HCT116 (cell line): ENCODE results near the gene TRIOBP. TPM values are rescaled to one million over a fixed set of nuclear protein-coding genes. Genes with fewer than 3 reads are reported as not detected.

Experiments
- ATAC-seq: fragments of 200-7000 bp; cut with Tn5 transposase; 2 replicates; pipeline ENCODE4 v1.9.1; 2020; ENCODE audit warnings: mild to moderate bottlenecking, moderate library complexity
- BruUV-seq: library from RNA; stranded (reverse); fragments of 400-500 nt; replicated peaks from 2 replicates; lab custom pipeline; 2021; lab: Mats Ljungman, UMichigan
- CTCF ChIA-PET: fragments of 300-600 bp; sonication (Branson Sonifier 250); formaldehyde crosslinking; loops from one replicate; lab custom pipeline; 2021; ENCODE audit warnings: antibody characterized with exemption; lab: Charles Lee
- POLR2A ChIA-PET: fragments of 300-600, 350-600 bp; sonication (Branson Sonifier 250); formaldehyde crosslinking; loops from one replicate; lab custom pipeline; 2021; ENCODE audit warnings: antibody characterized with exemption; lab: Charles Lee
- RAD21 ChIA-PET, 2 experiments: fragments of 300-600 bp; sonication (Branson Sonifier 250); formaldehyde crosslinking; loops; one replicate each; lab custom pipeline; 2023; ENCODE audit warnings: low total read pairs in 2 of 2; ENCODE audit not compliant: uncharacterized antibody in 2 of 2, unreplicated experiment in 2 of 2, low non-redundant PET in 1 of 2; lab: Charles Lee
- DNase-seq: peaks from one replicate; pipeline ENCODE4 v3.0.0-alpha.2; 2010; ENCODE audit warnings: low read depth, low spot score
- H2AFZ ChIP-seq: fragments of 200-600 bp; shearing (Covaris generic), sonication (generic); 2 replicates; pipeline ENCODE4 v1.6.1; 2017; ENCODE audit warnings: low read depth, mixed run types, mixed read lengths, antibody characterized with exemption, low read length; ENCODE audit not compliant: poor library complexity, severe bottlenecking
- H3K27ac ChIP-seq: 2 replicates; pipeline ENCODE4 v1.5.1; 2012; ENCODE audit warnings: low read depth, low read length
- H3K27me3 ChIP-seq: fragments of 200-600 bp; sonication (generic); 2 replicates; pipeline ENCODE4 v1.6.1; 2016; ENCODE audit warnings: mixed run types, low read length, mixed read lengths; ENCODE audit not compliant: insufficient read depth
- H3K36me3 ChIP-seq, 2 experiments: fragments of 200-500 bp in 1 of 2; fragments of 200-600 bp in 1 of 2; sonication (Bioruptor generic) in 1 of 2; sonication (generic) in 1 of 2; 2 replicates each; pipeline versions ENCODE4 v1.5.1 to v1.6.1; 2014 to 2016; ENCODE audit warnings: low read length in 2 of 2, inconsistent platforms in 1 of 2, mixed read lengths in 1 of 2, mixed run types in 1 of 2; ENCODE audit not compliant: insufficient read depth in 2 of 2, control insufficient read depth in 1 of 2
- H3K4me1 ChIP-seq, 2 experiments: fragments of 200-600 bp in 1 of 2; sonication (generic) in 1 of 2; 2 replicates each; pipeline versions ENCODE4 v1.5.1 to v1.6.1; 2012 to 2017; ENCODE audit warnings: low read length in 2 of 2, inconsistent platforms in 1 of 2, mild to moderate bottlenecking in 1 of 2, mixed read lengths in 1 of 2, mixed run types in 1 of 2, moderate library complexity in 1 of 2; ENCODE audit not compliant: insufficient read depth in 2 of 2, control insufficient read depth in 1 of 2
- H3K4me2 ChIP-seq: fragments of 200-600 bp; sonication (generic); 2 replicates; pipeline ENCODE4 v1.6.1; 2017; ENCODE audit warnings: mixed run types, low read length, mixed read lengths
- H3K4me3 ChIP-seq, 2 experiments: fragments of 200-600 bp in 1 of 2; sonication (generic) in 1 of 2; replicated peaks in 1 of 2; 2 replicates each; pipeline ENCODE4 v1.5.1; 2011 to 2016; ENCODE audit warnings: low read length in 2 of 2, control low read depth in 1 of 2, low read depth in 1 of 2, mild to moderate bottlenecking in 1 of 2, mixed read lengths in 1 of 2, mixed run types in 1 of 2
- H3K79me2 ChIP-seq: fragments of 200-600 bp; sonication (generic); 2 replicates; pipeline ENCODE4 v1.6.1; 2017; ENCODE audit warnings: mild to moderate bottlenecking, mixed run types, low read length, moderate library complexity, mixed read lengths; ENCODE audit not compliant: insufficient read depth
- H3K9ac ChIP-seq: fragments of 200-600 bp; sonication (generic); 2 replicates; pipeline ENCODE4 v1.6.1; 2016; ENCODE audit warnings: low read length, mixed read lengths
- H3K9me2 ChIP-seq: fragments of 200-600 bp; sonication (generic), shearing (Covaris generic); 2 replicates; pipeline ENCODE4 v1.6.1; 2017; ENCODE audit warnings: mixed run types, mild to moderate bottlenecking, moderate library complexity; ENCODE audit not compliant: insufficient read depth
- H3K9me3 ChIP-seq, 2 experiments: fragments of 200-500 bp in 1 of 2; fragments of 200-600 bp in 1 of 2; sonication (Bioruptor generic) in 1 of 2; sonication (generic) in 1 of 2; 2 replicates each; pipeline ENCODE4 v1.6.1; 2014 to 2017; ENCODE audit warnings: low read length in 2 of 2, mixed read lengths in 2 of 2, inconsistent platforms in 1 of 2, low read depth in 1 of 2, mild to moderate bottlenecking in 1 of 2, mixed run types in 1 of 2, moderate library complexity in 1 of 2; ENCODE audit not compliant: control insufficient read depth in 1 of 2, insufficient read depth in 1 of 2
- H4K20me1 ChIP-seq: fragments of 200-600 bp; sonication (generic), shearing (Covaris generic); 2 replicates; pipeline ENCODE4 v1.6.1; 2017; ENCODE audit warnings: mixed run types, mild to moderate bottlenecking, moderate library complexity; ENCODE audit not compliant: insufficient read depth
- CEBPB ChIP-seq: IDR thresholded peaks from 2 replicates; pipeline ENCODE4 v1.6.1; 2012; ENCODE audit warnings: low read depth
- EGR1 ChIP-seq: IDR thresholded peaks from 2 replicates; pipeline ENCODE4 v1.6.1; 2012; ENCODE audit warnings: low read depth
- EZH2 ChIP-seq: fragments of 200-600 bp; sonication (generic); IDR thresholded peaks from 2 replicates; pipeline ENCODE4 v1.6.1; 2017; ENCODE audit warnings: antibody characterized with exemption, mixed run types
- JUND ChIP-seq: IDR thresholded peaks from 2 replicates; pipeline ENCODE4 v1.6.1; 2012
- MAX ChIP-seq: IDR thresholded peaks from 2 replicates; pipeline ENCODE4 v1.6.1; 2012
- POLR2A ChIP-seq: IDR thresholded peaks from 2 replicates; pipeline ENCODE4 v1.7.0; 2011; ENCODE audit warnings: borderline replicate concordance; ENCODE audit not compliant: insufficient read depth, insufficient read length; ENCODE audit errors: extremely low read depth
- RAD21 ChIP-seq: IDR thresholded peaks from 2 replicates; pipeline ENCODE4 v1.6.1; 2012; ENCODE audit warnings: low read depth, mild to moderate bottlenecking
- SP1 ChIP-seq: IDR thresholded peaks from 2 replicates; pipeline ENCODE4 v1.6.1; 2012; ENCODE audit warnings: low read depth
- TCF7L2 ChIP-seq: IDR thresholded peaks from 2 replicates; pipeline ENCODE4 v1.7.0; 2011; ENCODE audit warnings: borderline replicate concordance, inconsistent platforms; ENCODE audit not compliant: insufficient read depth, insufficient read length; ENCODE audit errors: extremely low read depth
- intact Hi-C: fragments of 100-400 bp; cut with micrococcal nuclease; formaldehyde crosslinking; loops from 2 replicates; pipeline ENCODE4 v1.10.0; 2022
- total RNA-seq: library from RNA; stranded (reverse); gene quantifications from one replicate; pipeline ENCODE4 v1.2.1, GENCODE V29; 2021; ENCODE audit not compliant: unreplicated experiment
- TF ChIP-seq, protein P1 (sequence below): IDR thresholded peaks from 2 replicates; pipeline ENCODE4 v1.6.1; 2012; ENCODE audit warnings: low read depth
- TF ChIP-seq, protein P2 (sequence below), 3 experiments: fragments of 200-600 bp in 1 of 3; sonication (generic) in 1 of 3; IDR thresholded peaks in 2 of 3; conservative IDR thresholded peaks in 1 of 3; 2 replicates each; pipeline ENCODE4 v1.5.1; 2012 to 2017; ENCODE audit warnings: low read depth in 2 of 3, low read length in 2 of 3, antibody characterized with exemption in 1 of 3, borderline replicate concordance in 1 of 3, control low read depth in 1 of 3, mild to moderate bottlenecking in 1 of 3, mixed read lengths in 1 of 3, mixed run types in 1 of 3, moderate library complexity in 1 of 3; ENCODE audit not compliant: insufficient read depth in 1 of 3
- TF ChIP-seq, protein P3 (sequence below): IDR thresholded peaks from 2 replicates; pipeline ENCODE4 v1.6.1; 2011; ENCODE audit warnings: mild to moderate bottlenecking, low read length, moderate library complexity; ENCODE audit not compliant: insufficient replicate concordance; ENCODE audit errors: extremely low read depth

TRIOBP gene
- total RNA-seq, 1 experiment from 2014 or later = 244 TPM

GRCh38 chr22:37660709-37661045 is 36.2 kb upstream of the TRIOBP start:
- no TSS peak for BruUV-seq
- Histone ChIP-seq H4K20me1 (no peaks in the 10 kb centered on the region), H3K36me3 (peaks cover 4 to 15% of the 10 kb centered on the region in 2 experiments; a peak in 1 of 4 replicates), H3K79me2 (peaks cover 55% of the 10 kb centered on the region), H3K9ac (no peak overlapping the region), H2AFZ (no peak overlapping the region), H3K27me3 (no peaks in the 10 kb centered on the region), H3K27ac (no peak overlapping the region; the same call in 1 of the 2 replicates), H3K4me1 (peaks cover 11 to 30% of the 10 kb centered on the region in 2 experiments; a peak in 3 of 4 replicates), H3K4me2 (peak overlapping the region; percentile 97), H3K4me3 (no peak overlapping the region), H3K9me2 (no peaks in the 10 kb centered on the region), H3K9me3 (no peaks in the 10 kb centered on the region)
- ChIA-PET CTCF (interaction anchor here (1.4 to 2.2 kb wide), 2 partner anchors 21 to 131 kb away, joined by 4 to 11 read pairs; no protein-coding TSS in a partner anchor), POLR2A (interaction anchor here (4.5 kb wide), 1 partner anchor 15 kb away, joined by 23 read pairs; the partner anchor contains the start of gene LGALS1), RAD21 (no interaction called here)
- TF ChIP-seq, protein P1, sequence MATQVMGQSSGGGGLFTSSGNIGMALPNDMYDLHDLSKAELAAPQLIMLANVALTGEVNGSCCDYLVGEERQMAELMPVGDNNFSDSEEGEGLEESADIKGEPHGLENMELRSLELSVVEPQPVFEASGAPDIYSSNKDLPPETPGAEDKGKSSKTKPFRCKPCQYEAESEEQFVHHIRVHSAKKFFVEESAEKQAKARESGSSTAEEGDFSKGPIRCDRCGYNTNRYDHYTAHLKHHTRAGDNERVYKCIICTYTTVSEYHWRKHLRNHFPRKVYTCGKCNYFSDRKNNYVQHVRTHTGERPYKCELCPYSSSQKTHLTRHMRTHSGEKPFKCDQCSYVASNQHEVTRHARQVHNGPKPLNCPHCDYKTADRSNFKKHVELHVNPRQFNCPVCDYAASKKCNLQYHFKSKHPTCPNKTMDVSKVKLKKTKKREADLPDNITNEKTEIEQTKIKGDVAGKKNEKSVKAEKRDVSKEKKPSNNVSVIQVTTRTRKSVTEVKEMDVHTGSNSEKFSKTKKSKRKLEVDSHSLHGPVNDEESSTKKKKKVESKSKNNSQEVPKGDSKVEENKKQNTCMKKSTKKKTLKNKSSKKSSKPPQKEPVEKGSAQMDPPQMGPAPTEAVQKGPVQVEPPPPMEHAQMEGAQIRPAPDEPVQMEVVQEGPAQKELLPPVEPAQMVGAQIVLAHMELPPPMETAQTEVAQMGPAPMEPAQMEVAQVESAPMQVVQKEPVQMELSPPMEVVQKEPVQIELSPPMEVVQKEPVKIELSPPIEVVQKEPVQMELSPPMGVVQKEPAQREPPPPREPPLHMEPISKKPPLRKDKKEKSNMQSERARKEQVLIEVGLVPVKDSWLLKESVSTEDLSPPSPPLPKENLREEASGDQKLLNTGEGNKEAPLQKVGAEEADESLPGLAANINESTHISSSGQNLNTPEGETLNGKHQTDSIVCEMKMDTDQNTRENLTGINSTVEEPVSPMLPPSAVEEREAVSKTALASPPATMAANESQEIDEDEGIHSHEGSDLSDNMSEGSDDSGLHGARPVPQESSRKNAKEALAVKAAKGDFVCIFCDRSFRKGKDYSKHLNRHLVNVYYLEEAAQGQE = no peak
- TF ChIP-seq EGR1 (no peak), RAD21 (no peak), MAX (no peak), CEBPB (no peak), EZH2 (no peak), POLR2A (no peak), TCF7L2 (no peak), SP1 (no peak), JUND (no peak)
- TF ChIP-seq, protein P2, sequence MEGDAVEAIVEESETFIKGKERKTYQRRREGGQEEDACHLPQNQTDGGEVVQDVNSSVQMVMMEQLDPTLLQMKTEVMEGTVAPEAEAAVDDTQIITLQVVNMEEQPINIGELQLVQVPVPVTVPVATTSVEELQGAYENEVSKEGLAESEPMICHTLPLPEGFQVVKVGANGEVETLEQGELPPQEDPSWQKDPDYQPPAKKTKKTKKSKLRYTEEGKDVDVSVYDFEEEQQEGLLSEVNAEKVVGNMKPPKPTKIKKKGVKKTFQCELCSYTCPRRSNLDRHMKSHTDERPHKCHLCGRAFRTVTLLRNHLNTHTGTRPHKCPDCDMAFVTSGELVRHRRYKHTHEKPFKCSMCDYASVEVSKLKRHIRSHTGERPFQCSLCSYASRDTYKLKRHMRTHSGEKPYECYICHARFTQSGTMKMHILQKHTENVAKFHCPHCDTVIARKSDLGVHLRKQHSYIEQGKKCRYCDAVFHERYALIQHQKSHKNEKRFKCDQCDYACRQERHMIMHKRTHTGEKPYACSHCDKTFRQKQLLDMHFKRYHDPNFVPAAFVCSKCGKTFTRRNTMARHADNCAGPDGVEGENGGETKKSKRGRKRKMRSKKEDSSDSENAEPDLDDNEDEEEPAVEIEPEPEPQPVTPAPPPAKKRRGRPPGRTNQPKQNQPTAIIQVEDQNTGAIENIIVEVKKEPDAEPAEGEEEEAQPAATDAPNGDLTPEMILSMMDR (IDR thresholded peaks at IDR 0.05 in 2 of 3, conservative IDR thresholded peaks at IDR 0.05 in 1 of 3; ENCODE audit: borderline replicate concordance in 1 of 3, insufficient read depth in 1 of 3, low read depth in 2 of 3, low read length in 2 of 3) = no peak
- TF ChIP-seq, protein P3, sequence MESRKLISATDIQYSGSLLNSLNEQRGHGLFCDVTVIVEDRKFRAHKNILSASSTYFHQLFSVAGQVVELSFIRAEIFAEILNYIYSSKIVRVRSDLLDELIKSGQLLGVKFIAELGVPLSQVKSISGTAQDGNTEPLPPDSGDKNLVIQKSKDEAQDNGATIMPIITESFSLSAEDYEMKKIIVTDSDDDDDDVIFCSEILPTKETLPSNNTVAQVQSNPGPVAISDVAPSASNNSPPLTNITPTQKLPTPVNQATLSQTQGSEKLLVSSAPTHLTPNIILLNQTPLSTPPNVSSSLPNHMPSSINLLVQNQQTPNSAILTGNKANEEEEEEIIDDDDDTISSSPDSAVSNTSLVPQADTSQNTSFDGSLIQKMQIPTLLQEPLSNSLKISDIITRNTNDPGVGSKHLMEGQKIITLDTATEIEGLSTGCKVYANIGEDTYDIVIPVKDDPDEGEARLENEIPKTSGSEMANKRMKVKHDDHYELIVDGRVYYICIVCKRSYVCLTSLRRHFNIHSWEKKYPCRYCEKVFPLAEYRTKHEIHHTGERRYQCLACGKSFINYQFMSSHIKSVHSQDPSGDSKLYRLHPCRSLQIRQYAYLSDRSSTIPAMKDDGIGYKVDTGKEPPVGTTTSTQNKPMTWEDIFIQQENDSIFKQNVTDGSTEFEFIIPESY = no peak
- intact Hi-C loops = no loop called here
- DNase-seq = no peak
- ATAC-seq = no peak
